ENCODE data around the gene MRPL36.

DNA sequence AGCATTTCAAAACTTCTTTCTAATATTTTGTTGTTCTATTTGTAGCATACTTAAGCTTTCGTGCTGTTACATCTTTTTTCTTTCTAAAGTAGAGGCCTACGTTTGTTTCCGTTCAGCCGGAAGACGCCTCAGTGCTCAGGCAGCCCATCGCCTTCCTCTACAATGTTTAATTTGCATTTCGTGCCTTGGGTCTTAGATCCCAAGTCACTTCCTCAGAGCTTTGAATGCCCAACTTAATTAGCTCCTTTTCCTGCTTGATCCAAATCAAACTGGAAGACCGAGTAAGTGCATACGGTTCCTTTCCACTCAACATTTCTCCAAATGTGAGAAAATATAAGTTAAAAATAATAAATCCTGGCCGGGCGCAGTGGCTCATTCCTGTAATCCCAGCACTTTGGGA, 43.2 kb downstream of the MRPL36 start:
- TF ChIP-seq, protein P1, sequence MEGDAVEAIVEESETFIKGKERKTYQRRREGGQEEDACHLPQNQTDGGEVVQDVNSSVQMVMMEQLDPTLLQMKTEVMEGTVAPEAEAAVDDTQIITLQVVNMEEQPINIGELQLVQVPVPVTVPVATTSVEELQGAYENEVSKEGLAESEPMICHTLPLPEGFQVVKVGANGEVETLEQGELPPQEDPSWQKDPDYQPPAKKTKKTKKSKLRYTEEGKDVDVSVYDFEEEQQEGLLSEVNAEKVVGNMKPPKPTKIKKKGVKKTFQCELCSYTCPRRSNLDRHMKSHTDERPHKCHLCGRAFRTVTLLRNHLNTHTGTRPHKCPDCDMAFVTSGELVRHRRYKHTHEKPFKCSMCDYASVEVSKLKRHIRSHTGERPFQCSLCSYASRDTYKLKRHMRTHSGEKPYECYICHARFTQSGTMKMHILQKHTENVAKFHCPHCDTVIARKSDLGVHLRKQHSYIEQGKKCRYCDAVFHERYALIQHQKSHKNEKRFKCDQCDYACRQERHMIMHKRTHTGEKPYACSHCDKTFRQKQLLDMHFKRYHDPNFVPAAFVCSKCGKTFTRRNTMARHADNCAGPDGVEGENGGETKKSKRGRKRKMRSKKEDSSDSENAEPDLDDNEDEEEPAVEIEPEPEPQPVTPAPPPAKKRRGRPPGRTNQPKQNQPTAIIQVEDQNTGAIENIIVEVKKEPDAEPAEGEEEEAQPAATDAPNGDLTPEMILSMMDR (IDR thresholded peaks at IDR 0.05): no peak
- no peak for TF ChIP-seq POLR2AphosphoS5 (IDR thresholded peaks at IDR 0.05)
- TF ChIP-seq POLR2A (IDR thresholded peaks at IDR 0.05): no peak

All from breast epithelium (tissue), 3 donors.